Measurements from ENCODE around the gene ST8SIA6. TPM values are rescaled to one million over a fixed set of nuclear protein-coding genes. Genes with fewer than 3 reads are reported as not detected.
A peak's percentile ranks its signal among the peaks of the same experiment; 100 is the strongest.

Gene ST8SIA6
- total RNA-seq, 3 donors from 2014 or later (not counting 1 experiment from before 2014, with no cell fraction given) = 12.2 to 19.7 (median 12.5) TPM

DNA sequence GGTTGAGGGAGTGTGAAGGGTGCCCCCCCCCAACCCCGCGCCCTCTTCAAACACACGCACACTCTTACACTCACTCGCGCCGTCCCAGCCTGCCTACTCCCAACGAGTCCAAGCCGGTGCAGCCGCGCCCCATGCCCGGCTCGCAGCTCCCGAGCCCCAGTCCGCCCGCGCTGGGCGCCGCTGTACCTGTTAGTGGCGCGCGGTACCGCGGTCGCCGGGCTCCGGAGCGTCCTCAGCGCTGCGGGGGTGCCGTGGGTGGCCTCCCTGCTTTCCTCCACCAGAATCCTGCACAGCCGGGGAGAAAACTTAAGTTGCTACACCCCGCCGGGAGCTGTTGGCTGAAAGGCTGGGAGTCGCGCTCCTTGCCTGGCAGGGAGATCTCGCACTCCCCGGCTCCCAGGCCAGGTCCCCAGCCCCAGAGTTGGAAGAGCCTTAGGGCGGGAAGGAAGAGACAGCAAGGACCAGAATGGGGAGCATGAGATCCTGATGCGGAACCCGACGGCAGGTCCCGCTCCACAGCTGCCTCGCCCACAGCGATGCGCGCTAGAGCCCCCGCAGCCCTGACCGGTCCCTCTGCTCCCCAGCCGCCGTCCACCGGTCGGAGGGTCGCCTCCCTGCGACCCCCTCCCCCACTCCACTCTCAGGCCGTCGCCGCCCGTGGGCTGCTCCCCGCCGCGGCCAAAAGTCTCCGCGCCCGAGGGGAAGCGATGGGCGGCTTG is 863 bp downstream of the ST8SIA6 start:
- DNase-seq (peak; percentile 53 to 64), ATAC-seq (peak; percentile 54 to 59 (median 58))
- intact Hi-C loops (cut with micrococcal nuclease) = loop anchor here (2.0 to 10.0 kb wide), 3 partner anchors 25 to 429 kb away; no protein-coding TSS in a partner anchor
- Mint-ChIP-seq H3K9me3 (peaks cover 0 to 2% of the 10 kb centered on the region in 2 donors), H3K36me3 (peaks cover 20% of the 10 kb centered on the region), H3K4me1 (peaks cover 35 to 38% of the 10 kb centered on the region in 2 donors), H3K27me3 (ENCODE audit: low read depth in 2 of 2) (no peaks in the 10 kb centered on the region), H3K27ac (peak overlapping the region; percentile 83 to 94), H3K4me3 (peak overlapping the region; percentile 89)
- Histone ChIP-seq H3K4me3 (ENCODE audit: low read length) (peak overlapping the region; percentile 70), H3K4me1 (ENCODE audit: control insufficient read depth, insufficient read depth, low read length) (peaks cover 19% of the 10 kb centered on the region), H3K9me3 (ENCODE audit: control insufficient read depth, insufficient read depth, low read length) (peaks cover 5% of the 10 kb centered on the region), H3K27me3 (ENCODE audit: control insufficient read depth, insufficient read depth, low read length) (no peaks in the 10 kb centered on the region), H3K36me3 (ENCODE audit: control insufficient read depth, insufficient read depth, low read length) (peaks cover 6% of the 10 kb centered on the region), H3K27ac (ENCODE audit: low read length) (peak overlapping the region; percentile 43)
- under 1% methylated on average over 66 of the region's 66 CpGs for WGBS (ENCODE audit: insufficient coverage)
- TF ChIP-seq, protein P1, sequence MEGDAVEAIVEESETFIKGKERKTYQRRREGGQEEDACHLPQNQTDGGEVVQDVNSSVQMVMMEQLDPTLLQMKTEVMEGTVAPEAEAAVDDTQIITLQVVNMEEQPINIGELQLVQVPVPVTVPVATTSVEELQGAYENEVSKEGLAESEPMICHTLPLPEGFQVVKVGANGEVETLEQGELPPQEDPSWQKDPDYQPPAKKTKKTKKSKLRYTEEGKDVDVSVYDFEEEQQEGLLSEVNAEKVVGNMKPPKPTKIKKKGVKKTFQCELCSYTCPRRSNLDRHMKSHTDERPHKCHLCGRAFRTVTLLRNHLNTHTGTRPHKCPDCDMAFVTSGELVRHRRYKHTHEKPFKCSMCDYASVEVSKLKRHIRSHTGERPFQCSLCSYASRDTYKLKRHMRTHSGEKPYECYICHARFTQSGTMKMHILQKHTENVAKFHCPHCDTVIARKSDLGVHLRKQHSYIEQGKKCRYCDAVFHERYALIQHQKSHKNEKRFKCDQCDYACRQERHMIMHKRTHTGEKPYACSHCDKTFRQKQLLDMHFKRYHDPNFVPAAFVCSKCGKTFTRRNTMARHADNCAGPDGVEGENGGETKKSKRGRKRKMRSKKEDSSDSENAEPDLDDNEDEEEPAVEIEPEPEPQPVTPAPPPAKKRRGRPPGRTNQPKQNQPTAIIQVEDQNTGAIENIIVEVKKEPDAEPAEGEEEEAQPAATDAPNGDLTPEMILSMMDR (IDR thresholded peaks at IDR 0.05) = no peak

DNA sequence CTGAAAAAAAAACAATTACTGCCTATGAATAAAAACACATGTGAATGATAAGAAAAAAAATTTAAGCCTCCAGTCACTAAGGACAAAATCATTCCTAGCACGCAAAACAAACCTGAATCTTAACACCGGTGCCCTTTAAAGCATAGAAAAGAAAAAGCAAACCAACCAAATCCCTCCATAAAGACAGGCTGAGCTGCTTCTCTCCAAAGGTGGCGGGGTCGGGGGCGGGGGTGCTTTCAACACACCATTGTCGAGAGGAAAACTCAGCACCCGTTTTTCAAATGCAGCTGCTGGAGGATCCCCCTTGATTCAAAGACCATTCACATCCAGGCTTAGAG is 1.4 kb downstream of the ST8SIA6 start:
- H3K4me3 Mint-ChIP-seq = peak overlapping the region; percentile 89
- DNase-seq (no peak), ATAC-seq (no peak)
- peak overlapping the region; percentile 70 for H3K4me3 ChIP-seq (ENCODE audit: low read length)
- H3K9me3 ChIP-seq (ENCODE audit: control insufficient read depth, insufficient read depth, low read length) = peaks cover 5% of the 10 kb centered on the region
- peaks cover 0 to 2% of the 10 kb centered on the region in 2 donors for H3K9me3 Mint-ChIP-seq
- WGBS (ENCODE audit: insufficient coverage) = 7% methylated on average over 7 of the region's 7 CpGs
- no peaks in the 10 kb centered on the region for H3K27me3 ChIP-seq (ENCODE audit: control insufficient read depth, insufficient read depth, low read length)
- intact Hi-C loops (cut with micrococcal nuclease) = loop anchor here (2.0 to 10.0 kb wide), 3 partner anchors 24 to 428 kb away; no protein-coding TSS in a partner anchor
- TF ChIP-seq, protein P1 (IDR thresholded peaks at IDR 0.05) = no peak
- peaks cover 35 to 38% of the 10 kb centered on the region in 2 donors for H3K4me1 Mint-ChIP-seq
- H3K27ac ChIP-seq (ENCODE audit: low read length) = peak overlapping the region; percentile 15
- H3K36me3 Mint-ChIP-seq = peaks cover 20% of the 10 kb centered on the region
- peaks cover 6% of the 10 kb centered on the region for H3K36me3 ChIP-seq (ENCODE audit: control insufficient read depth, insufficient read depth, low read length)
- peaks cover 19% of the 10 kb centered on the region for H3K4me1 ChIP-seq (ENCODE audit: control insufficient read depth, insufficient read depth, low read length)
- H3K27me3 Mint-ChIP-seq (ENCODE audit: low read depth in 2 of 2) = no peaks in the 10 kb centered on the region
- H3K27ac Mint-ChIP-seq = peak overlapping the region; percentile 83 to 94

DNA sequence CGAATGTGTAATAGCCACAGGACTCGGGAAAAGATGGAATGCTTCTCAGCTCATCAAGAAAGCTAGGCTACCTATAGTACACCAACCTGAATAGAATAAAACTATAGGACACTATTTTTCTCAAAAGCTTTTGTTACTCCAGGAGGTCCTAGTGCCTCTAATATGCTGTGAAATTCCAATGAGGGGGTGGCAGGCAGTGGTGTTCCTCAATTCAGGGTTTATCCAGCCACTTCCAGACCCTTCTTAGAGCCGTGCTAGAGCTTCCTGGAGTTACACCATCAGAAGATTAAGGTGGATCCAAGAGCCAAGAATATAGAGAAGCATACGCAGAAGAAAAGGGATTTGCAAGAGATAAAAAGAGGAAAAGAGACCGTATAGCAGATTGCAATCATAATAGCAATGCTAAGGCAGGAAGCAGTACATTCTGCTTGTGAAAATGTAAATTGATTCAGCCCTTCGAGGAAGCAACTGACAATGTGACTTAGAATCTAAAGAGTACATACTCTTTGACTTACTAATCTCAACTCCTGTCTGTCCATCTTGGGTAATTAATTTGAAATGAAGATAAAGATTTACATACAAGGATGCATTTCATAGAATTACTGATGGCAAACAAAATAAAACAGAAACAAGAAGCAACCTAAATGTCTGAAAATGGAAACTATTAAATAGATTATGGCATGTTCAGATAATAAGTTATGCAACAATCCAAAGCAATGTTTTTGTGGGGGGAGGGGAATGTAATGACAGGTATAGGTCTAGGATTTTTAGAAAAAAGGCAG is 2.1 kb downstream of the ST8SIA6 start:
- ATAC-seq (no peak), DNase-seq (peak in 1 of 2 donors; percentile 18)
- intact Hi-C loops (cut with micrococcal nuclease) = loop anchor here (2.0 to 10.0 kb wide), 3 partner anchors 23 to 427 kb away; no protein-coding TSS in a partner anchor
- Histone ChIP-seq H3K4me3 (ENCODE audit: low read length) (no peak overlapping the region), H3K27ac (ENCODE audit: low read length) (no peak overlapping the region), H3K27me3 (ENCODE audit: control insufficient read depth, insufficient read depth, low read length) (no peaks in the 10 kb centered on the region), H3K36me3 (ENCODE audit: control insufficient read depth, insufficient read depth, low read length) (peaks cover 6% of the 10 kb centered on the region), H3K4me1 (ENCODE audit: control insufficient read depth, insufficient read depth, low read length) (peaks cover 19% of the 10 kb centered on the region), H3K9me3 (ENCODE audit: control insufficient read depth, insufficient read depth, low read length) (peaks cover 5% of the 10 kb centered on the region)
- no peaks in the 10 kb centered on the region for H3K27me3 Mint-ChIP-seq (ENCODE audit: low read depth in 2 of 2)
- peak overlapping the region; percentile 83 to 94 for H3K27ac Mint-ChIP-seq
- peaks cover 35 to 38% of the 10 kb centered on the region in 2 donors for H3K4me1 Mint-ChIP-seq
- H3K36me3 Mint-ChIP-seq = peaks cover 20% of the 10 kb centered on the region
- TF ChIP-seq, protein P1 (IDR thresholded peaks at IDR 0.05) = no peak
- H3K4me3 Mint-ChIP-seq = peak overlapping the region; percentile 89
- 50% methylated on average over 5 of the region's 6 CpGs for WGBS (ENCODE audit: insufficient coverage)
- H3K9me3 Mint-ChIP-seq = peaks cover 0 to 2% of the 10 kb centered on the region in 2 donors

Measured in natural killer cell (primary cell).